Osteoblast (primary cell): ENCODE measurements around the gene BCS1L. TPM values are rescaled to one million over a fixed set of nuclear protein-coding genes. Genes with fewer than 3 reads are reported as not detected.

Experiments
- DNase-seq: peaks from one replicate; pipeline ENCODE4 v3.0.0; 2011; ENCODE audit warnings: low spot score, mixed read lengths; ENCODE audit not compliant: insufficient read length; ENCODE audit errors: missing footprints
- H2AFZ ChIP-seq: 2 replicates; pipeline ENCODE4 v1.6.0; 2011; ENCODE audit warnings: mild to moderate bottlenecking, low read length
- H3K27ac ChIP-seq: 2 replicates; pipeline ENCODE4 v1.5.1; 2011; ENCODE audit warnings: mild to moderate bottlenecking, low read depth, low read length, moderate library complexity
- H3K27me3 ChIP-seq: 2 replicates; pipeline ENCODE4 v1.6.0; 2012; ENCODE audit warnings: mild to moderate bottlenecking, control low read depth, inconsistent platforms, low read length, moderate library complexity; ENCODE audit not compliant: insufficient read depth
- H3K36me3 ChIP-seq: 2 replicates; pipeline ENCODE4 v1.5.1; 2011; ENCODE audit warnings: mild to moderate bottlenecking, low read length, control low read depth, moderate library complexity; ENCODE audit not compliant: insufficient read depth
- H3K4me1 ChIP-seq: 2 replicates; pipeline ENCODE4 v1.5.1; 2011; ENCODE audit warnings: mild to moderate bottlenecking, low read length, control low read depth, moderate library complexity; ENCODE audit not compliant: insufficient read depth
- H3K4me2 ChIP-seq: 2 replicates; pipeline ENCODE4 v1.6.0; 2011; ENCODE audit warnings: mild to moderate bottlenecking, low read length; ENCODE audit not compliant: insufficient read depth
- H3K4me3 ChIP-seq: fragments of 200-600 bp; sonication (generic); 3 replicates; pipeline ENCODE4 v1.5.1; 2012; ENCODE audit warnings: mild to moderate bottlenecking, low read length, inconsistent platforms; ENCODE audit not compliant: insufficient read depth
- H3K79me2 ChIP-seq: 2 replicates; pipeline ENCODE4 v1.6.0; 2012; ENCODE audit warnings: mild to moderate bottlenecking, low read length, control low read depth, inconsistent platforms; ENCODE audit not compliant: insufficient read depth
- H3K9me3 ChIP-seq: 2 replicates; pipeline ENCODE4 v1.5.1; 2011; ENCODE audit warnings: low read depth, low read length, control low read depth
- H4K20me1 ChIP-seq: 2 replicates; pipeline ENCODE4 v1.6.0; 2012; ENCODE audit warnings: mild to moderate bottlenecking, low read length, control low read depth; ENCODE audit not compliant: insufficient read depth
- total RNA-seq: library from RNA; depleted of rRNA; stranded (reverse); fragments of >200 nt; gene quantifications from 2 replicates; pipeline ENCODE4 v1.2.3, GENCODE V29; 2012
- TF ChIP-seq, protein P1 (sequence below): IDR thresholded peaks from 2 replicates; pipeline ENCODE4 v1.5.1; 2011; ENCODE audit warnings: mild to moderate bottlenecking, low read depth, low read length, moderate library complexity; ENCODE audit errors: extremely low read depth

BCS1L gene
- total RNA-seq, 1 donor, result 16.6 TPM

DNA sequence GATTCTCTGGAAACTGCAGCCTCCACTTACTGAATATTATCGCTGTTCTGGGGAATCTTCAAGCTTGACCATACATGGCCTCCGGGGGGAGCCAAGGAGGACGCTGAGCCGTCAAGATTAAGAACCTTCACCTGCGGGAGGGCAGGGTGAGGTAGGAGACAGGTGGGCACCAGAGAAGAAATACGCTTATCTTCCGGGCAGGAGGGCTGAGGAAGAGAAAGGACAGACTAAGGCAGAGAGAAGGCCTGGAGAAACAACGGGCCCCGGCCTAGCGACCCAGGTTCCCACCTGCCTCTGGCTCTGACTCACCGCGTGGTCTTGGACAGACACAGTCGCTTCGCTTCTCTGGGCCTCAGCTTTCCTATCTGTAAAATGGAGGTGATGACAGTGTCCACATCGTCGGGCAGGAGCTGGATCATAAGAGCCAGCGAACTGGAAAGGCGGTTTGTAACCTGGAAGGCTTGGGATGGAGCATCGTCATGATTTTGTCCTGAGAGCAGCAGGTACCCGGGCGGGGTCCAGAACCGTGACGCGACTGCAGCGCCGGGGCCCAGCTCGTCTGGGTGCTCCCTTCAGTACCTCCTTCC is 719 bp upstream of the BCS1L start:
- DNase-seq, result peak; percentile 92
- H3K4me3 ChIP-seq, result peak overlapping the region; percentile 82
- H3K36me3 ChIP-seq, result peaks cover 69% of the 10 kb centered on the region
- H3K4me2 ChIP-seq, result peak overlapping the region; percentile 88
- H3K27ac ChIP-seq, result peak overlapping the region; percentile 56
- peaks cover 10% of the 10 kb centered on the region for H3K4me1 ChIP-seq
- no peaks in the 10 kb centered on the region for H3K9me3 ChIP-seq
- H2AFZ ChIP-seq, result peak overlapping the region; percentile 92
- TF ChIP-seq, protein P1, sequence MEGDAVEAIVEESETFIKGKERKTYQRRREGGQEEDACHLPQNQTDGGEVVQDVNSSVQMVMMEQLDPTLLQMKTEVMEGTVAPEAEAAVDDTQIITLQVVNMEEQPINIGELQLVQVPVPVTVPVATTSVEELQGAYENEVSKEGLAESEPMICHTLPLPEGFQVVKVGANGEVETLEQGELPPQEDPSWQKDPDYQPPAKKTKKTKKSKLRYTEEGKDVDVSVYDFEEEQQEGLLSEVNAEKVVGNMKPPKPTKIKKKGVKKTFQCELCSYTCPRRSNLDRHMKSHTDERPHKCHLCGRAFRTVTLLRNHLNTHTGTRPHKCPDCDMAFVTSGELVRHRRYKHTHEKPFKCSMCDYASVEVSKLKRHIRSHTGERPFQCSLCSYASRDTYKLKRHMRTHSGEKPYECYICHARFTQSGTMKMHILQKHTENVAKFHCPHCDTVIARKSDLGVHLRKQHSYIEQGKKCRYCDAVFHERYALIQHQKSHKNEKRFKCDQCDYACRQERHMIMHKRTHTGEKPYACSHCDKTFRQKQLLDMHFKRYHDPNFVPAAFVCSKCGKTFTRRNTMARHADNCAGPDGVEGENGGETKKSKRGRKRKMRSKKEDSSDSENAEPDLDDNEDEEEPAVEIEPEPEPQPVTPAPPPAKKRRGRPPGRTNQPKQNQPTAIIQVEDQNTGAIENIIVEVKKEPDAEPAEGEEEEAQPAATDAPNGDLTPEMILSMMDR, result peak; percentile 50
- no peaks in the 10 kb centered on the region for H3K27me3 ChIP-seq
- no peaks in the 10 kb centered on the region for H4K20me1 ChIP-seq
- H3K79me2 ChIP-seq, result peaks cover 42% of the 10 kb centered on the region

DNA sequence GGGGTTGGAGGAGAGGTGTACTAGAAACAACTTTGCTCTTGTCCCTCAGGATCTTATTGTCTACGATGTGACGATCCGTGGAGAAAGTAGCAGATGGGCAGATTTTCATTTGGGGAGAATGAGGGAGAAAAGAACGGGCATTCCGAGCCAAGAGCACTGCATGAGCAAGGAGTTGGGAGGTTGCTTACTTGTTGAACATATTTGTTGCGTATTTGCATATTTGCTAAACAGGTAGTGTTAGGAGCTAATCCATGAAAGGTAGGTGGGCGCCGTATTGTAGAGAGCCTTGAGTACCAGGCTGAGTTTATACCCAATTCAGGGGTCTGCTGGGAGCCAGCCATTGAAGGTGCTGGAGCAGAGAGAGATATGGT is 490 bp downstream of the BCS1L start:
- H2AFZ ChIP-seq, result peak overlapping the region; percentile 92
- H3K27me3 ChIP-seq, result no peaks in the 10 kb centered on the region
- H3K79me2 ChIP-seq, result peaks cover 42% of the 10 kb centered on the region
- TF ChIP-seq, protein P1, result no peak
- H3K4me1 ChIP-seq, result peaks cover 10% of the 10 kb centered on the region
- peak overlapping the region; percentile 56 for H3K27ac ChIP-seq
- H3K4me2 ChIP-seq, result peak overlapping the region; percentile 88
- H3K4me3 ChIP-seq, result peak overlapping the region; percentile 82
- H4K20me1 ChIP-seq, result no peaks in the 10 kb centered on the region
- no peak for DNase-seq
- peaks cover 68% of the 10 kb centered on the region for H3K36me3 ChIP-seq
- H3K9me3 ChIP-seq, result no peaks in the 10 kb centered on the region

DNA sequence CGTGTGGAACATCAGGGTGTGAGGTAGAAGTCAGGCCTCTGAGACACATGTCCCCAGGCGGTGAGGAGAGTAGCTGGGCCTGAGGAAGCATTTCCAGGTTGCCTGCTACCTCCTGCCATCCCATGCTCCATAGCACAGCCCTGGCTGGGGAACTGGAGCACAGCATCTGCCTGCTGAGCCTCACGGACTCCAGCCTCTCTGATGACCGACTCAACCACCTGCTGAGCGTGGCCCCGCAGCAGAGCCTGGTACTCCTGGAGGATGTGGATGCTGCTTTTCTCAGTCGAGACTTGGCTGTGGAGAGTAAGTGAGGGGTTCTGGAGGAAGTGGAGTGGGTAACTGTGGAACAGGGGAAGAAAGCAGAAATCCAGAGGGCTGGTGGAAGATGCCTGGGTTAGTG is 2.9 kb downstream of the BCS1L start:
- H3K4me2 ChIP-seq, result no peak overlapping the region
- no peak for DNase-seq
- TF ChIP-seq, protein P1, result no peak
- H3K36me3 ChIP-seq, result peaks cover 65% of the 10 kb centered on the region
- H3K27ac ChIP-seq, result no peak overlapping the region
- H4K20me1 ChIP-seq, result no peaks in the 10 kb centered on the region
- H3K4me3 ChIP-seq, result no peak overlapping the region
- H3K4me1 ChIP-seq, result peaks cover 10% of the 10 kb centered on the region
- no peak overlapping the region for H2AFZ ChIP-seq
- H3K27me3 ChIP-seq, result no peaks in the 10 kb centered on the region
- H3K9me3 ChIP-seq, result no peaks in the 10 kb centered on the region
- H3K79me2 ChIP-seq, result peaks cover 33% of the 10 kb centered on the region

DNA sequence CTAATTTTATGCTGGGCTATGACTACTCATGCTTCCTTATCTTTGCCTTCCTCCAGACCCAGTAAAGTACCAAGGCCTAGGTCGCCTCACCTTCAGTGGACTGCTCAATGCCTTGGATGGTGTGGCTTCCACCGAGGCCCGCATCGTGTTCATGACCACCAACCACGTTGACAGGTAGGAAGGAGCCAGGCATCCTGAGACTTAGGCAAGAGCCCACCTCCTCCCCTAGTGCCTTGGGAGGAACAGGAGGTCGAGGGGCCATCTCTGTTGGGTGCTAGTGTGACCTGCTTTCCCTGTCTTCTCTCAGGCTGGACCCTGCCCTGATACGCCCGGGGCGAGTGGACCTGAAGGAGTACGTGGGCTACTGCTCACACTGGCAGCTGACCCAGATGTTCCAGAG is 3.3 kb downstream of the BCS1L start:
- H3K4me2 ChIP-seq, result no peak overlapping the region
- no peaks in the 10 kb centered on the region for H3K27me3 ChIP-seq
- peaks cover 32% of the 10 kb centered on the region for H3K79me2 ChIP-seq
- DNase-seq, result no peak
- no peak overlapping the region for H3K4me3 ChIP-seq
- peaks cover 65% of the 10 kb centered on the region for H3K36me3 ChIP-seq
- H2AFZ ChIP-seq, result no peak overlapping the region
- TF ChIP-seq, protein P1, result no peak
- H4K20me1 ChIP-seq, result no peaks in the 10 kb centered on the region
- peaks cover 10% of the 10 kb centered on the region for H3K4me1 ChIP-seq
- H3K27ac ChIP-seq, result no peak overlapping the region
- no peaks in the 10 kb centered on the region for H3K9me3 ChIP-seq
